IPS-18a (cell line): Measurements from ENCODE around the gene SCRN2.

Experiments
- H3K27ac ChIP-seq: one replicate; pipeline ENCODE4 v1.5.1; 2013; ENCODE audit warnings: low read length
- H3K27me3 ChIP-seq: one replicate; pipeline ENCODE4 v1.6.1; 2013; ENCODE audit warnings: mild to moderate bottlenecking, low read length; ENCODE audit not compliant: control insufficient read depth, insufficient read depth
- H3K36me3 ChIP-seq: one replicate; pipeline ENCODE4 v1.6.1; 2013; ENCODE audit warnings: low read depth, low read length; ENCODE audit not compliant: control insufficient read depth
- H3K4me1 ChIP-seq: one replicate; pipeline ENCODE4 v1.6.1; 2013; ENCODE audit warnings: low read depth, low read length; ENCODE audit not compliant: control insufficient read depth
- H3K4me3 ChIP-seq: one replicate; pipeline ENCODE4 v1.5.1; 2013; ENCODE audit warnings: low read length
- H3K9ac ChIP-seq: one replicate; pipeline ENCODE4 v1.6.1; 2013; ENCODE audit warnings: mild to moderate bottlenecking, low read length, moderate library complexity
- H3K9me3 ChIP-seq: one replicate; pipeline ENCODE4 v1.6.1; 2013; ENCODE audit warnings: low read depth, low read length; ENCODE audit not compliant: control insufficient read depth

SCRN2 gene

DNA sequence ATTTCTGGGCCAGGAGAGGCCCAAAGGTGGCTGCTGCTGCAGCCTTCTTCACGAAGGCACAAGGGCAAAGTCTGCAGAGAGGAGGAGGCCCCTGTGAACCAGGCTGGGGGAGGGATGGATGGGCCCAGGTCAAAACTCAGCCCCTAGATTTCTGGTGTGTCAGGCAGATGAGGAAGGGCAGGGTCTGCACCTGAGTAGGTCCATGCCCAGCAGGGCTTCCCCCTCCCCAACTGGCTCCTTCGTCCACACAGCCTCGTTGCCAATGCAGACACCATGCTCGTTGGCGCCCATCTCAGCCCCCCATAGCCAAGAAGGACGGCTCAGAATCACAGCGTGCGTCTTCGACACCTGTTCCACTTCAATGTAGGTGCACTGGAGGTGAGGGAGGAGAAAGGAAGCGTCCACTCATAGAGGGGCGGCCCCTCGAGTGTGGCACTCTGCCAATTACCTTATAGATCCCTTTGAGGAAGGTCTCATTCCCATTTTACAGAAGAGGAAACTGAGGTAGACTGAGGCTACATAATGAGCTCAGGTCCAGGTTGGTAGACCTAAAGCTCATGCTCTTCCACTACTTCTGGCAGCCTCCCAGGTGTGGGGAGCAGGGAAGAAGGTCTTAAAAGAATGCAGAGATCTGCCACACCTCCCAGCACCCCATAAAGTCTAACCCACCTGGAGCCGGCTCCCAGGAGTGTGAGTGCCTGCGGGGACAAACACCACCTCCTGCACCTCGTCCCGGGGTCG lies 902 bp downstream of the SCRN2 start:
- H3K4me1 ChIP-seq: peaks cover 11% of the 10 kb centered on the region
- peak overlapping the region; percentile 88 for H3K4me3 ChIP-seq
- H3K36me3 ChIP-seq: peaks cover 5% of the 10 kb centered on the region
- H3K27ac ChIP-seq: no peak overlapping the region
- peak overlapping the region; percentile 68 for H3K9ac ChIP-seq
- H3K27me3 ChIP-seq: peaks cover 6% of the 10 kb centered on the region
- H3K9me3 ChIP-seq: no peaks in the 10 kb centered on the region

DNA sequence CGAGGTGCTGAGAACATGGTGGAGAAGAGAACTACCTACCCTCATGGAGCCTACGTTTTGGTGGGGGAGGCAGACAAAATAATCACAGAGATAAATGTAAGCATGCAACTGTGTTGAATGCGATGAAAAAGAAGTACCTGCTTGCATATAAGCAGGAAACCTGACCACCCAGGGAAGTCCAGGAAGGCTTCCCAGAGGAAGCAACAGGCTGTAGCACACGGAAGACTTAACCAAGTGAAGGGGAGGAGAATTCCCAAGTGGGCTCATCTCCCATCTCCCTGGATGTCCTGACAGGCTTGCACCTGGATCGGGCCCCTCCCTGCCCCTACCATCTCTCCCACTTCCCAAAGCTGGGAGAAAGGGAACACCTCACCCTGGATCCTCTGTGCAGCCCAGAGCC lies 2.0 kb downstream of the SCRN2 start:
- H3K27ac ChIP-seq: no peak overlapping the region
- no peak overlapping the region for H3K4me3 ChIP-seq
- H3K9me3 ChIP-seq: no peaks in the 10 kb centered on the region
- no peak overlapping the region for H3K9ac ChIP-seq
- H3K4me1 ChIP-seq: peaks cover 11% of the 10 kb centered on the region
- peaks cover 5% of the 10 kb centered on the region for H3K36me3 ChIP-seq
- H3K27me3 ChIP-seq: no peaks in the 10 kb centered on the region

DNA sequence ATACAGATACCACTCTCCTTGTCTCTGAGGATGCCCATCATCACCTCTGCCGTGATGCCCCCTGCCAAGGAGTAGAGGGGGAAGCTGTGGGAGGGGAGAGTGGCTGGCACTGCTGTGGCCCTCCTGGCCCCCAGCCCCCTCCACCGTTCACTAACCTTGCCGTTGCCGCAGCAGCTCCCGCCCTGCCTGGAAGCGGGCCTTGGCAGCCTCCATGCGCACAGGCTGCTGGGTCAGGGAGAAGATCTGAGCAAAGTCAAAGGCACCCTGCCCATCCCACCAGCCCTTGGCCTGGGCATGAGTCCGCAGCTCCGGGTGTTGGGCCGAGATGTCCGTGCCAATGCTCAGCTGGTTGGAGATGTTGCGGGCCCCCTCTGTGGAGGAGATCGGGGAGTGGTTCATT lies 2.4 kb downstream of the SCRN2 start:
- H3K9me3 ChIP-seq: no peaks in the 10 kb centered on the region
- no peak overlapping the region for H3K4me3 ChIP-seq
- no peak overlapping the region for H3K9ac ChIP-seq
- H3K4me1 ChIP-seq: peaks cover 8% of the 10 kb centered on the region
- H3K27ac ChIP-seq: no peak overlapping the region
- peaks cover 5% of the 10 kb centered on the region for H3K36me3 ChIP-seq
- H3K27me3 ChIP-seq: no peaks in the 10 kb centered on the region

DNA sequence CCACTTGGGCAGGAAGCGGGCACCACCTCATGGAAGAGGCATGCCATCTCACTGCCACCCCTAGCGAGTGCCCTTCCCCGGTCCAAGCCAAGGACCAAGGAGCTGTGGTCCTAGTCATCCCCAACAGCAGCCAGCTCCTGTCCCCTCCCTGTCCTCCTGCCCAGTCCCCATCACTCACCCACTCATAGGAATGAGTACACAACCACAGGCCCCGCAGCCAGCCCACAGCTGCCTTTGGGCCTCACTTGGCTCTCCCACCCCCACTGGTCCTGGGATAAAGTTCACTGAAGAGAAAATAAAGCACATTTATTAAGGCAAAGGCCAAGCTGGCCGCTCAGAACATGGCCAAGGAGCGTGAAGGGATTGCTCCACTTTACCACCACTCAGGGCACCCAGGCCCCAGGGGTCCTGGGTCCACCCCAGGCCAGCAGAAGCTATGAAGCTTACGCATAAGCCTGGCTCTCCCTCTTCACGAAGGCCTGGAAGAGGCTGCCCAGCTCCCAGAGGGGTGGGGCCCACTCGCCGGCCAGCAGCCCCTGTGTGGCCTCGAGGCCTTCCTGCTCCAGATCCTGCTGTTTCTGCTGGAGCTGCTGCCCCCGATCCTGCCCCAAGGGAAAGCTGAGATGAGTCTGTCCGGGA lies 3.6 kb downstream of the SCRN2 start:
- Histone ChIP-seq H3K27ac (no peak overlapping the region), H3K4me1 (no peaks in the 10 kb centered on the region), H3K36me3 (peaks cover 5% of the 10 kb centered on the region), H3K27me3 (no peaks in the 10 kb centered on the region), H3K4me3 (no peak overlapping the region), H3K9ac (no peak overlapping the region), H3K9me3 (no peaks in the 10 kb centered on the region)

DNA sequence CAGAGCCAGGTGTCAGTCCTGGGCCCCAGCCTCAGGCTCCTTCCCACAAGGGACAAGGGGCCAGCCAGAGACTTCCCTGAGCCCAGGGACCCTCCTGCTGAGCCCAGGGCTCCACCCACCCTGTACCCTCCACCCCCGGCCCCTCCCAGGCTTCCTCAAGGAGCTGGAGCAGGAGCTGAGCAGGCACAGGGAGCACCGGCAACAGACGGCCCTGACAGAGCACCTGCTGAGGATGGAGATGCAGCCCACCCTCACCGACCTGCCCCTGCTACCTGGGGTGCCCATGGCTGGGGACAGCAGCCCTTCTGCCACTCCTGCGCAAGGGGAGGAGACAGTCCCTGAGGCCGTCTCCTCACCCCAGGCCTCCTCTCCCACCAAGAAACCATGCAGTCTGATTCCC lies 4.5 kb downstream of the SCRN2 start:
- H3K36me3 ChIP-seq: peaks cover 5% of the 10 kb centered on the region
- no peaks in the 10 kb centered on the region for H3K4me1 ChIP-seq
- H3K9ac ChIP-seq: no peak overlapping the region
- H3K27me3 ChIP-seq: no peaks in the 10 kb centered on the region
- no peaks in the 10 kb centered on the region for H3K9me3 ChIP-seq
- H3K27ac ChIP-seq: no peak overlapping the region
- H3K4me3 ChIP-seq: no peak overlapping the region

DNA sequence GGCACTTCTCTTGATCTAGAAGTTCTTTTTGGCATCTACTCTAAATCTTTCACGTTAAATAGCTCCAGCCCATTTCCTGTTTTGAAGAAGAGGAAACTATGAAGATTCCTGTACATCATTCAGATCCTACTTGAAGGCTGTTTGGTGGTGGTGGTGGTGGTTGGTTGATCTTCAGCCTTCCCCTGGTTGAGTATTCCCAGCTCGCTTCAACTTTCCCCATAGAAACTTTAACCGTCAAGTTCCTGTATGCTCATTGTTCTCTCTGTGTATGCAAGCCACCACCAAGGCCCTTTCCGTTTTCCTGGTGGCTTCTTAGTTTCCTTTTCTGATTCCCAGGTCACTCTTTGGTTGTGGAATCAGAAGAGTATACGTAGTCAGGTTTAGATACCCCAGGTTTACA lies 6.3 kb downstream of the SCRN2 start:
- no peaks in the 10 kb centered on the region for H3K27me3 ChIP-seq
- H3K9me3 ChIP-seq: no peaks in the 10 kb centered on the region
- no peaks in the 10 kb centered on the region for H3K4me1 ChIP-seq
- no peak overlapping the region for H3K4me3 ChIP-seq
- no peak overlapping the region for H3K27ac ChIP-seq
- H3K9ac ChIP-seq: no peak overlapping the region
- H3K36me3 ChIP-seq: peaks cover 5% of the 10 kb centered on the region

DNA sequence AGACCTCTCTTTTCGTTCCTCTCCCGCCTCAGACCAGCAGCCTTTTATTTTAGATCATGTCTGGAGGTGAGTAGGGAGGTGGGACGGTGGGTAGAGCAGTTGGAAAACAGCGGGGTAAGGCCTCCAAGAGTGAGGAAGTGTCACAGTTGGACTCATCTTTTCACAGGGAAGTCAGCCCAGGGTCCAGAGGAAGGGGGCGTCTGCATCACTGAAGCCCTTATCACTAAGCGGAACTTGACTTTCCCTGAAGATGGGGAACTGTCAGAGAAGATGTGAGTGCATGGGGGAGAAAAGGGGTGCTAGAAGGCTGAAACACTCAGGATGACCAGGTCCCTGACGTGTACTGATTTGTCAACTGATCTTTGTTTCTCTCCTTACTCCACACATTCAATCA lies 9.1 kb downstream of the SCRN2 start:
- peak overlapping the region; percentile 97 for H3K4me3 ChIP-seq
- H3K4me1 ChIP-seq: no peaks in the 10 kb centered on the region
- H3K9ac ChIP-seq: no peak overlapping the region
- H3K9me3 ChIP-seq: no peaks in the 10 kb centered on the region
- no peaks in the 10 kb centered on the region for H3K27me3 ChIP-seq
- no peak overlapping the region for H3K27ac ChIP-seq
- peaks cover 16% of the 10 kb centered on the region for H3K36me3 ChIP-seq

DNA sequence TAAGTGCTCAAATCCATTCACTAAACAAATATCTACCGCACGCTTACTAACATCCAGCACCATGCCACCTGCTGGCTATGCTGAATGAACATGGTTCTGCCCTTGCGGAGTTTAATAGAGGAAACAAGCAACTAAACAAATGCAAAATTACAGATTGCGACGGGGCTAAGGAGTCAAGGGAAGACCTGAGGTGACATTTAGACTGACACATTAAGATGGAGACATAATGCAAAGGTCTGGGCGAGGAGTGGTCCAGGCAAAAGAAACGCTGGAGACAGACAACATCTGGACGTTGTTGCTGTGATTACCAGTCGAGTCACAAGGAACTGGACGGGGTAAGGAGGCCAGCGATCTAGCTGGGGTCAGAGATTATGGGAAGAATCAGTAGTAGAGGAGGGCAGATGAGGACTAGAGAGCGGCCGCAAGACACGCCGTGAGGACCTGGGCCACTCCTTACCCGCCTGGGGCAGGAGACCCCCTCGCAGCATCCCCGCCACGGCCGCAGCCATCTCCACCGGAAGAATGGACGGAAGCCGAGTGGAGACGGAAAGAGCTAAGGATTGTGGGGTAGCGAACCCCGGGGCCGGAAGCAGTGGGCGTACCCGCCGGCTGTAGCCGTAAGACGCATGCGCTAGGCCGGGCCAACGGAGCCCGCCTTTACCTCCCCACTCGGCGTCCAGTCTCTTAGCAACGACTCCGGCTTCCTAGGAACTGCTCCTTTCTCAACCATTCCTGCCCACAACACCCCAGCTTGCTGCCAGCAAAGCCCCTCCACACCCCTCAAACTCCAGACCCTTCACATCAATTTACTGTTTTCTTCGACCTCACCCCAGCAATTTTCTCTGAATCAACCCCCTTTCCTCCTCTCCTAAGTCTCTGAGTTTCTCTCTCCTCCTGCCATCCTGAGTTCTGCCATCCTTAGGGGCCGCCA lies 9.8 kb downstream of the SCRN2 start, which contains the start of the genes LRRC46 and MRPL10:
TSS of gene LRRC46 (plus strand) at position 668 of the 931 bp plus-strand sequence. CDS start 320 bp downstream, outside the sequence.
TSS of gene MRPL10 (minus strand) at position 539 of the 931 bp plus-strand sequence. CDS start at position 509, 30 bp downstream.
- Histone ChIP-seq H3K27me3 (no peaks in the 10 kb centered on the region), H3K4me3 (peak within 1 kb of the TSS; percentile 97), H3K9ac (peak within 1 kb of the TSS; percentile 87), H3K27ac (peak within 1 kb of the TSS; percentile 52), H3K4me1 (no peaks in the 10 kb centered on the region), H3K36me3 (peaks cover 22% of the 10 kb centered on the region), H3K9me3 (no peaks in the 10 kb centered on the region)

DNA sequence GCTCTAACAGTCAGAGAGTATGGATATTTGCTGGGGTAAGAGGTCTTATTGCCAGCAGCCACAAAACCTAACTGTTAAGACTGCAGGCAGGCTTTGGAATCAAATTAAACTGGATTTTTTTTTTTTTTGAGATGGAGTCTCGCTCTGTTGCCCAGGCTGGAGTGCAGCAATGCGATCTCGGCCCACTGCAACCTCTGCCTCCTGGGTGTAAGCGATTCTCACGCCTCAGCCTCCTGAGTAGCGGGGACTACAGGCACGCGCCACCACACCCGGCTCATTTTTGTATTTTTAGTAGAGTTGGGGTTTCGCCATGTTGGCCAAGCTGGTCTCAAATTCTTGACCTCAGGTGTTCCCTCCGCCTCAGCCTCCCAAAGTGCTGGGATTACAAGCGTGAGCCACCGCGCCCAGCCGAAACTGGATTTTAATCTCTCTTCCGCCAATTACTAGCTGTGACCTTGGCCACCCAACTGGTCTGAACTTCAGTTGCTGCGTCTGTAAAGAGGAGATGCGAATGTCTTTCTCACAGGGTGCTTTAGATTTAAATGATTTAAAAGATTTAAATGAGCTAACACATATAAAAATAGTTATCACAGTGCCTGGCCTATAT lies 10.6 kb downstream of the SCRN2 start:
- H3K9ac ChIP-seq: peak overlapping the region; percentile 87

DNA sequence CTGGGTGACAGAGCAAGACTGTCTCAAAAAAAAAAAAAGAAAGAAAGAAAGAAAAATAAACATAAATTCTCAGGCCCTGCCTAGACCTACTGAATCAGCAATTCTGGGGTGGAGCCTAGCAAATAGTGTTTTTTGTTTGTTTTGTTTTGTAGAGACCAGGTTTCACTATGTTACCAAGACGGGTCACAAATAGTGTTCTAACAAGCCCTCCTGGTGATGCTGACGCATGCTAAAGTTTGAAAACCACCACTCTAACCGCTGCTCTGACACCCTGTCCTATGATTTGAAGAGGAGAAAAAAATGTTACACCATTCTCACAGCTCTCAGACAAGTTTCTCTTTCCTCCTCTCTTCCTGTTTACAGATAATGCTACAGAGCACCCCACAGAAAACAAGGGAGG lies 11.2 kb downstream of the SCRN2 start:
- no peak overlapping the region for H3K4me3 ChIP-seq
- H3K36me3 ChIP-seq: peaks cover 24% of the 10 kb centered on the region
- H3K9me3 ChIP-seq: no peaks in the 10 kb centered on the region
- no peaks in the 10 kb centered on the region for H3K27me3 ChIP-seq
- no peak overlapping the region for H3K27ac ChIP-seq
- no peaks in the 10 kb centered on the region for H3K4me1 ChIP-seq
- no peak overlapping the region for H3K9ac ChIP-seq

More for the DNA sequence above, 10.6 kb downstream of the SCRN2 start:
- no peaks in the 10 kb centered on the region for H3K4me1 ChIP-seq
- H3K27me3 ChIP-seq: no peaks in the 10 kb centered on the region
- H3K4me3 ChIP-seq: peak overlapping the region; percentile 97
- peaks cover 21% of the 10 kb centered on the region for H3K36me3 ChIP-seq
- no peak overlapping the region for H3K27ac ChIP-seq
- H3K9me3 ChIP-seq: no peaks in the 10 kb centered on the region

DNA sequence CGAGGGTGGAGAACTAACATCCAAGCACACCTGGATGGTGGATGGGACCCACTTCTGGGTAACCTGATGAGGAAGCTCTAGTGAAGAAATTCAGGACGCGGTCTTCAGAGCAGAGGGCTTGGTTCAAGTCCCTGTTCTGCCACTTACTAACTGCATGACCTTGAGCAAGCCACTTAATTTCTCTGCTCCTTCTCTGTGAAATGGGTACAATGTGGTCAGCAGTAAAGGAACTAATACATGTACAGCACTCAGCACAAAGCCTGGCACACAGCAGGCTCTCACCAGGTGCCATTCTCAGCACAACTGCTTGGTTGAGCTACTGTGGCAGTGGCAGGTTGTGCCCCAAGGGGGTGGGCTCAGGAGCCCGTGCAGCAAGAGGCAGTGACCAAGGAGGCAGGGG lies 17.6 kb downstream of the SCRN2 start:
- H3K36me3 ChIP-seq: peaks cover 31% of the 10 kb centered on the region

More for the DNA sequence above, 17.6 kb downstream of the SCRN2 start:
- Histone ChIP-seq H3K9me3 (no peaks in the 10 kb centered on the region), H3K4me3 (no peak overlapping the region), H3K27me3 (no peaks in the 10 kb centered on the region), H3K27ac (no peak overlapping the region), H3K4me1 (no peaks in the 10 kb centered on the region), H3K9ac (no peak overlapping the region)
